Thoracic aorta endothelial cell (primary cell): ENCODE results near the gene PLAAT2. TPM values are rescaled to one million over a fixed set of nuclear protein-coding genes. Genes with fewer than 3 reads are reported as not detected.

Experiments used
- total RNA-seq: library from RNA; depleted of rRNA; stranded (reverse); fragments of >200 nt; gene quantifications from 2 replicates; pipeline ENCODE4 v1.2.3, GENCODE V29; 2012

PLAAT2 gene
- total RNA-seq, result not detected in 2 replicates

GRCh38 chr11:63563201-63564055 lies at the start of gene PLAAT2:
Gene PLAAT2, minus strand, starts transcription at chr11:63563379. Its CDS starts 55 bp downstream, at chr11:63563324.

DNA sequence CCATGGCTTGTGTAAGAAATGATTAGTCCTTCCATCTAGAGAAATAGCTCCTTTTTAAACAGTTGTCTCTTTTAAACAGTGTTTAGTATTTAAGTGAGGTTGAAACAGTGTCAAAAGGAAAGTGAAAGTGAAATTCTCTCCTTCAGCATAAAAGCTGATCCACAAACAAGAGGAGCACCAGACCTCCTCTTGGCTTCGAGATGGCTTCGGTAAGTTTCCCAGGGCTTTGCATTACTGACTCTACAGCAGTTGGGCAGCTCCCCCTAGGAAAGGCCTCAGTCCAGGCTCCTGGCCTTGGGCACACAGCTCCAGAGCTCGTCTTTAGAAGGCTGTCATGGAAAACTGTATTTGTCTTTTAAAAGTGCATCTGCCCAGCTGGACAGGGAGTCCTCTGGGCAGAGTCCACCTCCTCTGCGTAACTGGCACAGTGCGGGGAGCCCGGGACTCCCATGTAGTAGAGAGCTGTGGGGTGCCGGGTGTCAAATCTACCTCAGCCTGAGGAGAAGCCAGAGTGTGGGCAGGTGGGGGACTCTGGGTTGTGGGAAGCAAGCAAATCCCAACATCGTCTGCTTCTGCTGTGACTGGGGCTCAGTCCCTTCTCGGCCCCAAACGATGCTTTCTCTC lies 26.4 kb downstream of the PLAAT2 start, which contains the start of gene PLAAT4:
PLAAT4 (plus strand) TSS at position 140 of the 624 bp plus-strand sequence; CDS start at position 201, 61 bp downstream.

GRCh38 chr11:63505857-63506528 lies 57.2 kb downstream of the PLAAT2 start, which contains the start of gene LGALS12:
Gene LGALS12, plus strand, starts transcription at chr11:63506084. Its CDS starts 375 bp downstream, at chr11:63506459.

Other genes with a start within 250 kb of the PLAAT2 start
- gene SLC22A9, start 193.6 kb downstream of the PLAAT2 start, total RNA-seq, result not detected in 2 replicates
- not detected in 2 replicates for gene PLAAT5, start 72.2 kb downstream of the PLAAT2 start, total RNA-seq
- not detected in 2 replicates for gene LGALS12, start 57.3 kb downstream of the PLAAT2 start, total RNA-seq
- 1.5 and 1.7 TPM in 2 replicates for gene PLAAT4, start 26.6 kb downstream of the PLAAT2 start, total RNA-seq
- 20.5 and 29.4 TPM in 2 replicates for gene PLAAT3, start 51.1 kb upstream of the PLAAT2 start, total RNA-seq
- gene ATL3, start 108.0 kb upstream of the PLAAT2 start, total RNA-seq, result 131 and 149 TPM in 2 replicates
- 114 and 125 TPM in 2 replicates for gene RTN3, start 118.1 kb upstream of the PLAAT2 start, total RNA-seq
- 18.9 and 23.3 TPM in 2 replicates for gene ZFTA, start 205.4 kb upstream of the PLAAT2 start, total RNA-seq